NCI-H2107 treated with DMSO at 0.1 percent for 48 hours (cell line): ENCODE results near the gene TMEM220.
"Not testable (repeated sequence)": the region's sequence is repeated elsewhere in the genome, so short reads cannot be mapped to it uniquely, and the experiment has no call there.

ENCODE experiments used
- DNase-seq: peaks from one replicate; lab custom pipeline; 2025; ENCODE audit not compliant: unreplicated experiment; lab: John Stamatoyannopoulos, UW

TMEM220 gene

GRCh38 chr17:10731408-10731879 lies 1.6 kb upstream of the TMEM220 start:
- no peak for DNase-seq

- DNase-seq: not testable (repeated sequence)
These were observed 424 bp upstream of the TMEM220 start for GRCh38 chr17:10730247-10730646.

DNA sequence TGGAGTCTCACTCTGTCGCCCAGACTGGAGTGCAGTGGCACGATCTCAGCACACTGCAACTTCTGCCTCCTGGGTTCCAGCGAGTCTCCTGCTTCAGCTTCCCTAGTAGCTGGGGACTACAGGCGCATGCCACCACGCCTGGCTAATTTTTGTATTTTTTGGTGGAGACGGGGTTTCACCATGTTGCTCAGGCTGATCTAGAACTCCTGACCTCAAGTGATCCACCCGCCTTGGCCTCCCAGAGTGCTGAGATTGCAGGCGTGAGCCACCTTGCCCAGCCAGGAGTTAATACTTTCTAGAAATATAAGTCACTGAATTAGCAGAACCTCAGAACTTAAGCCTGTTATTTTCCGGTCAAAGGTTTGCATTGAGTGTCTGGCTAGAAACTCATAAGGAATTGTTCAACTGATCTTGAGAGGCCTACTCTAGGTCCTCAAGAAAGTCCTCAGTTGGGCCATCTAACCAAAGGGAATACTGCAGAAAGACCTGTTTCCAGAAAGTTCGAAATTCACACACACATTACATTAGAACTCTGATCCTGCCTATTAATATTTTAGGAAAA lies 1.4 kb downstream of the TMEM220 start:
- DNase-seq: no peak

- DNase-seq: no peak
These were observed 2.6 kb downstream of the TMEM220 start for GRCh38 chr17:10727192-10727591.

- no peak for DNase-seq
These were observed 3.6 kb downstream of the TMEM220 start for GRCh38 chr17:10726196-10726595.

DNA sequence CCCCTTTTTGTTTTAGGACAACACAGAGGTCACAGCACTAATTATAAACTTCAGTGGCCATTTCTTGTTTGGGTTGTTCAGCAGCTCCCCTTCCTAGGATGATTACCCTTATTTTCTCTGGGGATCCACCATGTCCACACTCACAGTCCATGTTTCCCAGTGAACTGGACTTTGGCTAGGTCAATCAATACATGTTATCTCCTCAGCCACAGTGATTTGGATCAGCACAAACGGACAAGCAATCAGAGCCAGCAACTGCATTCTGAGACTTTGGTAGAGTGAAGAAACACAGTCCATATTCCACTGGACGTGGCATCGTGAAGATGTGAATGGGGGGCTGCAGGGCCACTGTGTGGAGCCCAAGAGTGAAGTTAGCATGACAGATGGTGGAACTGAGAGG lies 4.6 kb downstream of the TMEM220 start:
- DNase-seq: no peak

DNA sequence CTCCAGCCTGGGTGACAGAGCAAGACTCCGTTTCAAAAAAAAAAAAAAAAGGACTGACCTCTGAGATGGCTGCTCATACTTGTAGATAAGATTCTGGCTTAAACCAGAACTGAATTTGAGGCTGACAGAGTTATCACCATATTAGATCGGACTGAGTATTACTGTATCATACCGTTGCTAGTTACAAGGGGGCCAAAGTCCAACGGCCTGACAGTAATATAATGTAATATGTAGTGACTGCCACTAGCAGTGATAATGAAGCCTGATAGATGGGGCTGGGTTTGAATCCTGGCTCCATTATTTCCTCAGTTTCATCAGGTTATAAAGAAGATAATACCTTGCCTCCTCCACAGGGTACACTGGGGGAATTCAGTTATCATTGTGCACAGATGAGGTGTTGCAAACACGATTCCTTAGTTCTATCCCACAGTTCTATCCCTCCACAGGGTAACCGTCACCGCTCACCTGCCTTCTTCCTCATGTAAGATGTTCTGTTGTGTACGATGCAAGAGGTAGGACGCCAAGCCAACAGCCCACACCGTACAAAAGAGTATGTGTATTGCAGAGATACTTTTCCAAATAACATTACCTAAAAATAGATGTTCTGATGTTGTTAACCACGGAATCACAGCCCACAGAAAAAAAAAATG lies 5.2 kb downstream of the TMEM220 start:
- no peak for DNase-seq

GRCh38 chr17:10718547-10718946 lies 11.3 kb downstream of the TMEM220 start:
- no peak for DNase-seq

GRCh38 chr17:10716218-10716617 lies 13.6 kb downstream of the TMEM220 start:
- no peak for DNase-seq

GRCh38 chr17:10713318-10713717 lies 16.5 kb downstream of the TMEM220 start:
- DNase-seq: no peak

- DNase-seq: no peak
These were observed 24.1 kb downstream of the TMEM220 start for GRCh38 chr17:10705727-10706126.

DNA sequence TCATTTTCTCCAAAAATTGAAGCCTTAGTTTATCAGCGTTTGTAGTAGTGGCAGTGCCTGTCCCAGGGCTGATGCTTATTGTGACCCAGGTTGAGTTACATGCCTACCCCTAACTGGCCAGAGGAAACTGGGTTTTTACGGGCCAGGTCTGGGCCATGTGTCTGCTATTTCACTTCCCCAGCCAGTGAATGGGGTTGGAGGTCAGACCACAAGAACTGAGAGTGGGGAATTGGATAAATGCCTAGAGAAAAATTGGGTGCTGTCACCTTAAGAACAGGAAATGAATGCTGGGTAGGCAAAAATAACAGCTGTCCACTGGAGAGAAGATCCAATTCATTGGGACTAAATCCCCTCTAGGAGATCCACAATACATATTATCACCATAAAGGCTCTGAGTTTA lies 27.2 kb downstream of the TMEM220 start:
- no peak for DNase-seq

DNA sequence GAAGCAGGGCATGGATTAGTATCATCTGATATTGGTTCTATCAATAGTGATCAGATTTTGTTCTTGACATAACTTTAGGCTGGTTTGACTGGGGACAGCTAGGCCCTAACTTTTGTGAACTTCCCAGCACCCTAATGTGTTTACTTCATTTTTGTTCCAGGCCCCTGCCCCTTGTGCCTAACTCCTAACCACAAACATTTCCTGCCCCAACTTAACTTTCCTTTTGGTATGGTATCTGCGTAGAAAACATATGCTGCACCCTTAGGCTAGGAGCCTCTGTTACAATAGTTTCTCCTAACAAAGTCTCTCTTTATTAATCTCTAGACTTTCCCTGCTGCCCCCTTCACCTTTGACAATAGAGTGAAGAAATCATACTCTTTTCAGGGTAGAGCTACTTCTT lies 30.0 kb downstream of the TMEM220 start:
- no peak for DNase-seq

GRCh38 chr17:10698096-10698818 lies 31.6 kb downstream of the TMEM220 start:
- no peak for DNase-seq

- peak; percentile 61 for DNase-seq
These were observed 32.4 kb downstream of the TMEM220 start, which contains the start of the genes ADPRM and SCO1 for GRCh38 chr17:10697092-10698081. TSS of gene ADPRM (plus strand) at chr17:10697594. CDS start at chr17:10704927, 7,333 bp downstream. TSS of gene SCO1 (minus strand) at chr17:10697533. CDS start at chr17:10697507, 26 bp downstream.

- not testable (repeated sequence) for DNase-seq
These were observed 33.9 kb downstream of the TMEM220 start for GRCh38 chr17:10695875-10696407.

DNA sequence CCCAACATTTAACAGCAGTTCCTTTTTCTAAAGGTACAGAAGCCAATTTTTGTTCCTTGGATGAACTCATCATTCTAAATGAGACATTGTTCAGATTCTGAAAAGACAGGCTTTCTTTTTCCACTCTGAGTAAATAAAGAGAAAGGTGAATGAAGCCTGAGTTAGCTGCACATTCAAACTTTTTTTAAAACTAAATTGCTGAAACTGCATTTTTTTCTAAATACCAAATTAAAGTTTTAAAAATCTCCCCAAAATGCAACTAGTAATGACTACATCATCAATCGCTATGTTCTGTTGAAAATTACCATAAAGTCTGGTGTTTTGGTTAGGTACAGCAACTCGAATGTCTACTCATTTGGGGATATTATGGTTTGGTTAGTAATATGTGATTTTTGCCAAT lies 42.3 kb downstream of the TMEM220 start:
- no peak for DNase-seq

GRCh38 chr17:10683853-10684252 lies 46.0 kb downstream of the TMEM220 start:
- DNase-seq: no peak

- no peak for DNase-seq
These were observed 47.9 kb downstream of the TMEM220 start for GRCh38 chr17:10681866-10682446.

GRCh38 chr17:10674704-10675103 lies 55.1 kb downstream of the TMEM220 start:
- DNase-seq: no peak
